ENCODE measurements around the gene STX17. TPM values are rescaled to one million over a fixed set of nuclear protein-coding genes. Genes with fewer than 3 reads are reported as not detected.
"Not testable (repeated sequence)": the region's sequence is repeated elsewhere in the genome, so short reads cannot be mapped to it uniquely, and the experiment has no call there.

STX17 gene
- total RNA-seq (10 to 100 TPM; 36.0 to 52.1 (median 41.2) TPM), polyA plus RNA-seq (1 to 10 TPM; 3.1 to 6.5 (median 3.4) TPM)
- long read RNA-seq, donor 1, partial matches to known transcripts = 9 of 15 reads
- long read RNA-seq, donor 1, other reads (novel, unspliced or antisense) = 0 of 15 reads
- long read RNA-seq, donor 2, partial matches to known transcripts = 0 of 4 reads
- long read RNA-seq, donor 2, other reads (novel, unspliced or antisense) = 0 of 4 reads

DNA sequence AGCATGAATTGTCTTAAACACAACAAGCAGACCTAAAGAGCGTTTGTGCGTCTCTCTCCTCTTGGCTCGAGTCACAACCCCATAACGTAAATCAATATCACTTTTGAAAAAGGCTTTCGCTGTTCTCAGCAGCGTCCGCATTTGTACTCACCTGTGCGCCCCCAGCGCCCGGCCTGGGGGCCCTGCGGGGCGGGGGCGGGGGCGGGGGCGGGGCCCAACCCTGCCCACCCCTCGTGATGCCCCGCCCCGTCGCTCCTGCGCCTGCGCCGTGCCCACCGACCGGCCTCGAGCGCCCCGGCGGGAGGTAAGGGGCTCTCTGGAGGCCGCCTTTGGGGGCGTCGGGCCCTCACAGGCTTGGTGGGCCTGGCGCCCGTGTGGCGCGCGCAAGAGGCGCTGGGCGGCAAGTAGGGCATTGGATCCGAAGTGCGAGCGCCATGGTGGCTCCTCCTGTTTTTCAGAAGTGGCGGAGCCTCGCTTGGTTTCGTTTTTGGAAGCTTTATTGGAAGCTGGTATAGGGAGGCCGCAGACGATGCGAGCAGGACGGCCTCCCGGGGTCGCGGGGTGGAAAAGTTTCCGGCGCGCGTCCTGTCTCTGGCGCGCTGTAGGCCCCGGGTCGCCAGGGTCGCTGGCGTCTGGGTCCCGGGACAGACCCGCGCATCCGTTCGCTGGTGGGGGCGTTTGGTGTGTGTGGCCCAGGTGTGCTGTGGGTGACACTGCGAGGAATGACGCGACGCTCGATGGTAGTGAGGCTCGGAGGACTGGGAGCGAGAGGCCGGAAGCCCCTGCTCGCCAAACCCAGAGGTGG is at the start of gene STX17:
TSS of gene STX17 (plus strand) at position 252 of the 805 bp plus-strand sequence. CDS start 8,586 bp downstream, outside the sequence.
- 0 to 1% (median 0%) methylated on average over 8 to 76 of the region's 76 CpGs for WGBS, 5 donors
- Histone ChIP-seq H3K4me1 (peaks cover 6 to 32% (median 20%) of the 10 kb centered on the region in 6 donors), H3K4me3 (peak within 1 kb of the TSS; percentile 67 to 86 (median 79)), H3K27ac (peak within 1 kb of the TSS; percentile 96 to 99 (median 98)), H3K9me3 (no peaks in the 10 kb centered on the region), H3K27me3 (replicated peaks in 1 of 7) (no peaks in the 10 kb centered on the region), H3K36me3 (peaks cover 0 to 8% (median 0%) of the 10 kb centered on the region in 6 donors)
- peak; percentile 94 for DNase-seq
- intact Hi-C loops (cut with DNase I; ENCODE audit: low total_unique reads) = no loop called here
- TF ChIP-seq POLR2A (IDR thresholded peaks at IDR 0.05) = peak; percentile 10 to 63 (median 41)
- TF ChIP-seq, protein P1, sequence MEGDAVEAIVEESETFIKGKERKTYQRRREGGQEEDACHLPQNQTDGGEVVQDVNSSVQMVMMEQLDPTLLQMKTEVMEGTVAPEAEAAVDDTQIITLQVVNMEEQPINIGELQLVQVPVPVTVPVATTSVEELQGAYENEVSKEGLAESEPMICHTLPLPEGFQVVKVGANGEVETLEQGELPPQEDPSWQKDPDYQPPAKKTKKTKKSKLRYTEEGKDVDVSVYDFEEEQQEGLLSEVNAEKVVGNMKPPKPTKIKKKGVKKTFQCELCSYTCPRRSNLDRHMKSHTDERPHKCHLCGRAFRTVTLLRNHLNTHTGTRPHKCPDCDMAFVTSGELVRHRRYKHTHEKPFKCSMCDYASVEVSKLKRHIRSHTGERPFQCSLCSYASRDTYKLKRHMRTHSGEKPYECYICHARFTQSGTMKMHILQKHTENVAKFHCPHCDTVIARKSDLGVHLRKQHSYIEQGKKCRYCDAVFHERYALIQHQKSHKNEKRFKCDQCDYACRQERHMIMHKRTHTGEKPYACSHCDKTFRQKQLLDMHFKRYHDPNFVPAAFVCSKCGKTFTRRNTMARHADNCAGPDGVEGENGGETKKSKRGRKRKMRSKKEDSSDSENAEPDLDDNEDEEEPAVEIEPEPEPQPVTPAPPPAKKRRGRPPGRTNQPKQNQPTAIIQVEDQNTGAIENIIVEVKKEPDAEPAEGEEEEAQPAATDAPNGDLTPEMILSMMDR (IDR thresholded peaks at IDR 0.05 in 8 of 11, conservative IDR thresholded peaks at IDR 0.05 in 3 of 11) = no peak
- TF ChIP-seq POLR2AphosphoS5 (IDR thresholded peaks at IDR 0.05) = peak; percentile 93 to 96 (median 95)

DNA sequence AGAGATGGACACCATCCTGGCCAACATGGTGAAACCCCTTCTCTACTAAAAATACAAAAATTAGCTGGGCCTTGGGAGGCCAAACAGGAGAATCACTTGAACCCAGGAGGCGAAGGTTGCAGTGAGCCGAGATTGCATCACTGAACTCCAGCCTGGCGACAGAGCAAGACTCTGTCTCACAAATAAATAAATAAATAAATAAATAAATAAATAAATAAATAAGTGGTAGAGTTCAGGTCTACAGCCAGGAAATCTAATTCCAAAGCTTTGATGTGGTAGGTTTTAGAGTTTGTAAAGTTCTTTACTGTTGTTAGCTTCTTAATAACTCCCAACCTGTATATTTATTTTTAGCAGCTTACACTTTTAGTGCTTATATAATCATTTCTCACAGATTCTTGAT is 48.9 kb upstream of the STX17 start:
- H3K36me3 ChIP-seq; H3K4me1 ChIP-seq; H3K4me3 ChIP-seq; H3K27me3 ChIP-seq (replicated peaks in 1 of 7); H3K9me3 ChIP-seq; H3K27ac ChIP-seq; DNase-seq; intact Hi-C loops (cut with DNase I; ENCODE audit: low total_unique reads): not testable (repeated sequence)
- WGBS, 5 donors = 95 to 100% (median 96%) methylated on average over 3 of the region's 3 CpGs

DNA sequence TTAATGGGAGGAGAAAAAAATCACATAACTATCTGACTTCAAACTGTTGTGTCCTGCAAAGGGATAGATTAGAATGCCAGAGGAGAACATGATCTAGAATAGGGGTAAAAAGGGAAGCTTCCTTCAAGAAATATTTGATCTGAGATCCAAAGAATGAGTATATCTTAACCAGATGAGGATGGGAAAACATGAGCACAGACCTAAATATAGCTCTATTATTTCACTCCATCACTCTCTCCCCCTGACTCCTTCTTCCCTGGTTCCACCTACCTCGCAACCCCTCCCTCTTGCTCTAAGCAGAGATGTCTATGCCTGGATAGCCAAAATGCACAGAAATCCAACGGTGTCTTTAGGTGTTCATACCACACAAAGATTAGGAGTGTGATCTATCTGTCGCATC is 48.4 kb upstream of the STX17 start:
- Histone ChIP-seq H3K4me1 (no peaks in the 10 kb centered on the region), H3K4me3 (no peak overlapping the region), H3K27ac (no peak overlapping the region), H3K27me3 (replicated peaks in 1 of 7) (no peaks in the 10 kb centered on the region), H3K36me3 (no peaks in the 10 kb centered on the region), H3K9me3 (no peaks in the 10 kb centered on the region)
- TF ChIP-seq, protein P1 (IDR thresholded peaks at IDR 0.05 in 8 of 11, conservative IDR thresholded peaks at IDR 0.05 in 3 of 11) = no peak
- TF ChIP-seq POLR2AphosphoS5 (IDR thresholded peaks at IDR 0.05) (no peak), POLR2A (IDR thresholded peaks at IDR 0.05) (no peak)
- intact Hi-C loops (cut with DNase I; ENCODE audit: low total_unique reads) = no loop called here
- 93 to 96% (median 95%) methylated on average over 3 of the region's 3 CpGs for WGBS, 5 donors
- no peak for DNase-seq

DNA sequence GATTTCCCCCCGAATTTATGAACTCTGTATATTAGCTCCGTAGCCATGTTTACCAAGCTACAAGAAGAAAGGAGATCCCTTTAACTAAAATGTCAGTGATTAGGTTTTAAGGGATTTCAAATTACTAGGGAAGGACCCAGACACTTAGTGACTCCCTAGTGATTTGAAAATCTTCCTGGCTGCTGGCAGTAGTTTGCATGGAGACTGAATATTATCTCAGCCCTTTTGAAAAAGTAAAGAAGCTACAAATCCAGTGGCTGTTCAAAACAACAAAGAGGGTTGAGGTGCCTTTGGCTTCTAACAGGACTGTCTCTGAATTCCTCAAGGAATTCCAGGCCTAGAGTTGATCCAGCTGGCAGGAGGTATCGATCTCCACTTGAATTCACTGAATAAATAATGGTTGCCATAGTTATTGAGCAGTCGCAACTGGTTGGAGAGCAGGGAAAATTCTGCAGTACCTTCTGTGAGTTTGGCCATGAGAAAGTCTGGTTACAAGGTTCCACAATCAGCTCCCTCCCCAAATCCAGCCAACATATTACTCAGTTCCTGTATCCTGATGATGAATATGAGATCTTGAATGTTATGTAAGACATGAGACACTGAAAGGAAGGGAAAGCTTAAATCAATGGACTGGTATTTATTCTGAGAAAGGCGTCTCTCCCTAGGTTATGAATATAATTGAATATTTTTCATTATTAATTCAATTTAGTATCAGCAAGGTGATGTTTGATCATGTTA is 47.0 kb upstream of the STX17 start:
- Histone ChIP-seq H3K9me3 (no peaks in the 10 kb centered on the region), H3K27me3 (replicated peaks in 1 of 7) (no peaks in the 10 kb centered on the region), H3K4me1 (no peaks in the 10 kb centered on the region), H3K36me3 (no peaks in the 10 kb centered on the region), H3K27ac (no peak overlapping the region), H3K4me3 (no peak overlapping the region)
- TF ChIP-seq POLR2AphosphoS5 (IDR thresholded peaks at IDR 0.05) (no peak), POLR2A (IDR thresholded peaks at IDR 0.05) (no peak)
- TF ChIP-seq, protein P1 (IDR thresholded peaks at IDR 0.05 in 8 of 11, conservative IDR thresholded peaks at IDR 0.05 in 3 of 11) = no peak
- intact Hi-C loops (cut with DNase I; ENCODE audit: low total_unique reads) = no loop called here
- WGBS, 5 donors = 86 to 89% (median 87%) methylated on average over 5 of the region's 5 CpGs
- DNase-seq = no peak

All from spleen (tissue), 13 donors.